BJ (cell line): ENCODE measurements around the gene BMAL1. TPM values are rescaled to one million over a fixed set of nuclear protein-coding genes. Genes with fewer than 3 reads are reported as not detected.

Experiments used
- CTCF ChIA-PET: fragments of 350-600 bp; formaldehyde crosslinking; extraction: SDS; loops from one replicate; lab custom pipeline; 2021; ENCODE audit warnings: antibody characterized with exemption, inconsistent platforms; lab: Yijun Ruan, JAX
- POLR2A ChIA-PET: fragments of 300-600 bp; sonication (Branson Sonifier 250); formaldehyde crosslinking; extraction: SDS; loops from one replicate; lab custom pipeline; 2021; ENCODE audit warnings: antibody characterized with exemption; lab: Charles Lee
- DNase-seq: peaks from one replicate; pipeline ENCODE4 v3.0.0-alpha.2; 2011; ENCODE audit warnings: low read depth
- H3K27me3 ChIP-seq: 2 replicates; pipeline ENCODE4 v1.6.0; 2011; ENCODE audit warnings: low read length; ENCODE audit not compliant: control insufficient read depth, insufficient read depth
- H3K36me3 ChIP-seq: 2 replicates; pipeline ENCODE4 v1.5.1; 2011; ENCODE audit warnings: low read length; ENCODE audit not compliant: control insufficient read depth, insufficient read depth
- H3K4me3 ChIP-seq: 2 replicates; pipeline ENCODE4 v1.5.1; 2011; ENCODE audit warnings: low read depth, mild to moderate bottlenecking, control low read depth, low read length
- polyA plus RNA-seq: library from polyadenylated mRNA; depleted of rRNA; stranded (reverse); fragments of >200 nt; gene quantifications from 2 replicates; pipeline ENCODE4 v1.2.3, GENCODE V29; 2011
- TF ChIP-seq, protein P1 (sequence below): IDR thresholded peaks from 2 replicates; pipeline ENCODE4 v1.5.1; 2011; ENCODE audit warnings: low read depth, mild to moderate bottlenecking, control low read depth, inconsistent platforms, low read length, moderate library complexity; ENCODE audit not compliant: insufficient read depth

The BMAL1 gene
- polyA plus RNA-seq, 1 experiment, result 6.1 TPM

DNA sequence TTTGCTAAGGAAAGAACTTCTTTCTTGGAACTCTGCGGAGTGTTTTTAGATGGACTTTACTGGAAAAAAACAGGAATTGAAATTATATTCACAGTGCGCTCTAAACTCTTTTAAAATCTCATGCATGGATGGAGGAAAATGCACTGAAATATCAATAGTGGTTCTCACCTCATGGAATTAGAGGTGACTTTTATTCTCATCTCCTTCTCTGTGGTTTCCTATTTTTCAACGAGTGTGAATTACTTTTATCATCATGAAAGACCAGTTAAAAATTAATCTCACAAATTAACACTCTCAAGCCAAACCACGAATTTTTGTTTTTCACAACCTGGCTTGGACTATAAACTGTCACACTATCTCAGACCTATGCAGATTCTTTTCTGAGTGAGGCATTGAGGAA lies 16.6 kb downstream of the BMAL1 start:
- CTCF ChIA-PET, result interaction anchor here (1.9 kb wide), 1 partner anchor 10 kb away, joined by 6 read pairs; no protein-coding TSS in a partner anchor
- POLR2A ChIA-PET, result no interaction called here
- H3K36me3 ChIP-seq, result no peaks in the 10 kb centered on the region
- no peak for DNase-seq
- no peaks in the 10 kb centered on the region for H3K27me3 ChIP-seq
- TF ChIP-seq, protein P1, sequence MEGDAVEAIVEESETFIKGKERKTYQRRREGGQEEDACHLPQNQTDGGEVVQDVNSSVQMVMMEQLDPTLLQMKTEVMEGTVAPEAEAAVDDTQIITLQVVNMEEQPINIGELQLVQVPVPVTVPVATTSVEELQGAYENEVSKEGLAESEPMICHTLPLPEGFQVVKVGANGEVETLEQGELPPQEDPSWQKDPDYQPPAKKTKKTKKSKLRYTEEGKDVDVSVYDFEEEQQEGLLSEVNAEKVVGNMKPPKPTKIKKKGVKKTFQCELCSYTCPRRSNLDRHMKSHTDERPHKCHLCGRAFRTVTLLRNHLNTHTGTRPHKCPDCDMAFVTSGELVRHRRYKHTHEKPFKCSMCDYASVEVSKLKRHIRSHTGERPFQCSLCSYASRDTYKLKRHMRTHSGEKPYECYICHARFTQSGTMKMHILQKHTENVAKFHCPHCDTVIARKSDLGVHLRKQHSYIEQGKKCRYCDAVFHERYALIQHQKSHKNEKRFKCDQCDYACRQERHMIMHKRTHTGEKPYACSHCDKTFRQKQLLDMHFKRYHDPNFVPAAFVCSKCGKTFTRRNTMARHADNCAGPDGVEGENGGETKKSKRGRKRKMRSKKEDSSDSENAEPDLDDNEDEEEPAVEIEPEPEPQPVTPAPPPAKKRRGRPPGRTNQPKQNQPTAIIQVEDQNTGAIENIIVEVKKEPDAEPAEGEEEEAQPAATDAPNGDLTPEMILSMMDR, result no peak
- H3K4me3 ChIP-seq, result no peak overlapping the region

DNA sequence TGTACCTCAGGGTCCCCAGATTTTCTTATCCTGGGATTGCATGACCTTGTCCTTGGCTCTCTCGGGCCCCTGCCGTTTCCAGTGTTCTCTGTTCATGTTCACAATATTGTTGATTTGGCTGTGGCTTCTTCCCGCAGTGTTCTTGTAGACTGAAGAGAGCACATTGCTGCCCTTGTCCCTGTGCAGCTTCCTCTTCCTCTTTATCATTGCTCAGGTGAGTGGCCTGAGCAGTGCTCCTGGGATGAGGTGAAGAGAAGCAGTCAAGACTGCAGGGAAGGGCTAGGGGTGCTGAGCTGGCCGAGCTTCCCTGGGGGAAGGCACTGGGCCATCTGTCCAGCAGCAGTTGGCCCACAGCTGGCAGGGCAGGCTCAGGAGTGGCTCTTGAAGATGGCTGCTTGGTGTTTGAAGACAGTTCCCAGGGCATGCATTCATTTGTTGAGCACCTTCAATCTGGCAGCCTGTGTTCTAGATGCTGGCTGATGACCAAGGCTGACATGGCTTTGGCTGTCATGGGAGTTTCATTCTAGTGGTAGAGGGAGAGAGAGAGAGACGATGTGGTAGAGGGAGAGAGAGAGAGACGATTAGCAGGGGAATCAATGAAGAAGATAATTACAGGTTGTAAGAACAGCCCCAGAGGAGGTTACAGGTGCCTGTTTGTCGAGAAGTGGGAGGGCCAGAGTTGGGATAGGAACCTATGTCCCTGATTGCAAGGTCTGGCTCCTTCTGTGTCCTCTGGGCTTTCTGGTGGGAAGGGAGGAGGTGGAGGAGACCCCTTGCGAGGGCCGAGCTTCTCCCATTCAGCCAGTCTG lies 17.4 kb downstream of the BMAL1 start:
- TF ChIP-seq, protein P1, result no peak
- CTCF ChIA-PET, result interaction anchor here (1.5 kb wide), 1 partner anchor 41 kb away, joined by 3 read pairs; no protein-coding TSS in a partner anchor
- POLR2A ChIA-PET, result no interaction called here
- Histone ChIP-seq H3K36me3 (no peaks in the 10 kb centered on the region), H3K4me3 (no peak overlapping the region), H3K27me3 (no peaks in the 10 kb centered on the region)
- DNase-seq, result no peak

DNA sequence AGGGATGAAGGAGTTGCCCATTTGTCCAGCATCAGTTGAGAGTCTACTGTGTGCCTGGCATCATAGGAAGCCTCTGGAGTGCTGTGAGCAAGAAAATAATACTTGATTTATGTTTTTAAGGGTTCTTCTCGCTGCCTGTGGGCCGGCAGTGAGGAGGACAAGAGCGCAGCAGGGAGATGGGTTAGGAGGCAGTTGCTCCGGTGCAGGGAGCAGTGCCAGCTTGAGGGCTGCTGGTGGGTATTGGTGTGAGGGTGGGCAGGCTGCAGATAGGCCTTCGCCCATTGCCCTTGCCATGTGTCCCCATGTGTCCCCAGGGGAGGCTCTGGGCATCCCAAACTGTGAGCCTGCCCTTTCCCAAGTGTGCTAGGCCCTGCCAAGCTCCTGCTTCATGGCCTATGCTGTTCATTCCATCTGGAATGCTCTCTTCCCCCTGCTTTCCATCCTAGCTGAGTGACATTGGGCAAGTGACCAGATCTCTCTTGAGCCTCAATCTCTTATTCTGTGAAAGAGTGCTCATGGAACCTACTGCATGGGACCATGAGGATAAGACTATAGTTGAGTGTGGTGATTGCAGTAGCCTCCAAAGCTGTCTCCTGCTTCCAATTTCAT lies 19.8 kb downstream of the BMAL1 start:
- CTCF ChIA-PET, result interaction anchor here (1.1 to 1.2 kb wide), 2 partner anchors 18 to 38 kb away, joined by 3 read pairs; no protein-coding TSS in a partner anchor
- H3K36me3 ChIP-seq, result no peaks in the 10 kb centered on the region
- H3K4me3 ChIP-seq, result no peak overlapping the region
- TF ChIP-seq, protein P1, result no peak
- no peak for DNase-seq
- no peaks in the 10 kb centered on the region for H3K27me3 ChIP-seq
- POLR2A ChIA-PET, result no interaction called here

DNA sequence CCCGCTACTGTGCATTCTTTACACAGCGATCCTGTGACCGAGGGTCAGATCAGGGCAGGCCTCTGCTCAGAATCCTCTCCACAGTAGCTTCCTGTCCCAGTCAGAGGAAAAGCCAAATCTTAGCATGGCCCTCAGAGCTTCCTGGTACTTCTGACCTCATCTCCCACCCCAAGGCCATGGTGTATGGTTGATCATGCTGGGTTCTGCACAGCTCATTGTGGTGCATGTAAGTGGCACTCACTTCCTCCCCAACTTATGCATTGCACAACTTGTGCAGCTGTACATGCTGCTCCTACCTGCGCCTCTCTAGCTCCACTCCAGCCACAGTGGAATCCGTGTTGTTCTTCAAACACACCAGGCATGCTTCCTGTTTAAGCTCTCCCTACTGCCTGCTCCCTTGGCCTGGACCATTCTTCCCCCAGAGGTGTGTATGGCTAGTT lies 20.3 kb downstream of the BMAL1 start:
- CTCF ChIA-PET, result interaction anchor here (1.0 to 1.2 kb wide), 3 partner anchors 12 to 37 kb away, joined by 3 read pairs; no protein-coding TSS in a partner anchor
- TF ChIP-seq, protein P1, result no peak
- H3K36me3 ChIP-seq, result no peaks in the 10 kb centered on the region
- no peaks in the 10 kb centered on the region for H3K27me3 ChIP-seq
- POLR2A ChIA-PET, result no interaction called here
- DNase-seq, result no peak
- H3K4me3 ChIP-seq, result no peak overlapping the region

DNA sequence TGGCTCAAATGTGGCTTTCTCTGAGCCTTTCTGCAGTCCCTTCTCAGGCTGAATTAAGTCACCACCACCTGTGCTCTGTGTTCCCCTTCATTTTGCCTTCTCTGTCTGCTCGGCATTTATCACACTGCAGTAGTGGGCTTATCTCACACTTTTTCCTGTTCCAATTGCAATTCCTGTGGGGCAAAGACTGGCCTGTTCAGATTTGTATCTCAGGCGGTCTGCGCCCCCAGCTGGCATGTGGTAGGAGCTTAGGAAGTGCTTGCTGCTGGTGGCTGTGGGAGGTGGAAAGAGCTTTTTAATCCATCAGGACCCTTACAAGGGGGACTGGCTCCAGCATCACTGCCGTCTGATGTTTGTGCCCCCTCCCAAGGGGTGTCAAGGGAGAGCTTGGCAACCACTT lies 21.2 kb downstream of the BMAL1 start:
- H3K4me3 ChIP-seq, result no peak overlapping the region
- H3K36me3 ChIP-seq, result no peaks in the 10 kb centered on the region
- ChIA-PET CTCF (interaction anchor here (1.0 kb wide), 1 partner anchor 12 kb away, joined by 3 read pairs; no protein-coding TSS in a partner anchor), POLR2A (no interaction called here)
- TF ChIP-seq, protein P1, result no peak
- H3K27me3 ChIP-seq, result no peaks in the 10 kb centered on the region
- no peak for DNase-seq
